Heart right ventricle (tissue), 16 donors: Measurements from ENCODE around the gene DYNLL2. TPM values are rescaled to one million over a fixed set of nuclear protein-coding genes. Genes with fewer than 3 reads are reported as not detected.

ENCODE experiments used
- ATAC-seq, 8 donors: fragments of 200-7000 bp; cut with Tn5 transposase; one replicate each; pipeline ENCODE4 v1.9.1; 2020; ENCODE audit warnings: mild to moderate bottlenecking in 8 of 8, moderate library complexity in 8 of 8, moderate number of reproducible peaks in 1 of 8
- DNase-seq, 2 donors: peaks; one replicate each; pipeline ENCODE4 v3.0.0-alpha.2; 2020
- H3K27ac ChIP-seq, 10 donors: fragments of 200-600 bp; sonication (generic) in 2 of 10; one replicate each; pipeline versions ENCODE4 v1.5.0 to v1.8.0; 2020 to 2022; ENCODE audit warnings: mild to moderate bottlenecking in 3 of 10
- H3K27me3 ChIP-seq, 7 donors: fragments of 200-600 bp; one replicate each; pipeline ENCODE4 v1.8.0; 2021 to 2022; ENCODE audit warnings: mild to moderate bottlenecking in 2 of 7
- H3K36me3 ChIP-seq, 9 donors: fragments of 200-600 bp; sonication (generic) in 1 of 9; one replicate each; pipeline versions ENCODE4 v1.5.0 to v1.8.0; 2020 to 2022; ENCODE audit warnings: mild to moderate bottlenecking in 2 of 9
- H3K4me1 ChIP-seq, 9 donors: fragments of 200-600 bp; sonication (generic) in 1 of 9; one replicate each; pipeline versions ENCODE4 v1.5.0 to v1.8.0; 2020 to 2022; ENCODE audit warnings: mild to moderate bottlenecking in 4 of 9
- H3K4me3 ChIP-seq, 10 donors: fragments of 200-600 bp; sonication (generic) in 2 of 10; one replicate each; pipeline versions ENCODE4 v1.5.0 to v1.8.0; 2020 to 2022; ENCODE audit warnings: mild to moderate bottlenecking in 7 of 10, moderate library complexity in 2 of 10
- H3K9me3 ChIP-seq, 11 donors: fragments of 200-600 bp in 10 of 11; sonication (generic) in 2 of 11; one replicate each; pipeline versions ENCODE4 v1.5.0 to v1.8.0; 2013 to 2022; ENCODE audit warnings: mild to moderate bottlenecking in 2 of 11, control low read depth in 1 of 11, moderate library complexity in 1 of 11
- WGBS, 2 donors: extraction: QIAGEN DNeasy Blood & Tissue Kit; methylation state at CpG; one replicate each; pipeline ENCODE4 v1.1.7; 2013; ENCODE audit warnings: inconsistent platforms in 1 of 2; 5-methylcytosine and 5-hydroxymethylcytosine counted together
- intact Hi-C, 10 donors: fragments of 100-400 bp; cut with DNase I; formaldehyde crosslinking; loops; one replicate each; pipeline versions ENCODE4 v1.11.1 to v1.14.2; 2022
- polyA plus RNA-seq, 2 donors: library from polyadenylated mRNA; stranded (reverse); fragments of 200-250 nt; gene quantifications; one replicate each; pipeline ENCODE4 v1.2.3, GENCODE V29; 2013
- total RNA-seq, 10 donors: library from RNA; stranded (reverse); fragmentation: NEBNext Ultra II Directional in 3 of 10; extraction: Animal tissue kit (Norgen Biotek cat#: 25700) in 3 of 10; gene quantifications; one replicate each; pipeline versions ENCODE4 v1.2.1 to v1.2.4, GENCODE V29; 2021 to 2023
- TF ChIP-seq, protein P1 (sequence below), 9 donors: fragments of 200-600 bp; sonication (generic) in 2 of 9; IDR thresholded peaks; one replicate each; pipeline versions ENCODE4 v1.5.0 to v1.8.0; 2021 to 2022; ENCODE audit warnings: antibody characterized with exemption in 9 of 9, mild to moderate bottlenecking in 5 of 9, moderate library complexity in 1 of 9
- donor health status: Arrhythmogenic right ventricular cardiomyopathy.
- donor health status: ischemic (EF 13 %, LVEDD 7.1; RV severe dilation, severe dysfunction).
- donor health status: healthy with polysubstance abuse.
- donor health status: DM: no; HTN: yes; CAD: no.
- donor health status: DM: no; HTN: no; CAD: no.
- donor health status: ischemic (EF 25% LVEDD 6.9; RV normal size, moderate dysfunction).
- donor health status: ischemic (EF 25% LVEDD 5.7; RV mildly dilated, moderate dysfunction).
- donor health status: healthy.
- donor health status: DM: yes; HTN: yes; CAD: no.
- donor health status: Ischemic cardiomyopathy.
- donor health status: ischemic (EF 35%, LVEDD 5.7; RV mildly dilated, moderate dysfunction).
- donor health status: nonischemic (EF 11% LVEDD 7.7; RV severe dilation, severe dysfunction).
- donor health status: DM: yes; HTN: yes; CAD: no.
- donor health status: PGD.
- donor health status: ischemic (EF 29% LVEDD 5.4; RV normal size, mild dysfunction).
- donor health status: nonischemic (EF 23%, LVEDD 6.1; RV moderate dilation, normal function).

The DYNLL2 gene
- total and polyA plus RNA-seq, 12 donors = 45.3 to 105 (median 79.6) TPM

DNA sequence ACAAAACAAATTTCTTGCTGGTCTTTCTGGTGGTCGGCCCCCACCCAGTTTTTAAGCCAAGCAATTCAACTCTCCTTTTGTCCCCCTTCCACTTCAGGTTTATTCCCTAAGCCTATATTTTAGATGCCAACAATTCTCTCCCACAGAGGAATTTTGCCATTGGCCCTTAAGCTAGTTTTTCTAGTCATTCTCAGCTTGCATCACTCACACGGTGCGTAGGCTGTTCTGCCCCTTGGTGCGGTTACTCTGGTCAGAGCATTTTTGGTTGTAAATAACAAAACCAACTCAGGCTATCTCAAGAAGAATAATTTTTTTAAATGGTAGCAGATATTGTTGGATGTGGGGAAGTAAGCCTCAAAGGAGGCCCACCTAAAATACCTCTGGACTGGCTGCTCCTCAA, 33.7 kb upstream of the DYNLL2 start:
- no peak for DNase-seq
- Histone ChIP-seq H3K4me1 (peaks cover 0 to 12% (median 0%) of the 10 kb centered on the region in 9 donors), H3K4me3 (no peak overlapping the region), H3K36me3 (no peaks in the 10 kb centered on the region), H3K27ac (no peak overlapping the region), H3K9me3 (no peaks in the 10 kb centered on the region), H3K27me3 (peaks cover 0 to 16% (median 0%) of the 10 kb centered on the region in 7 donors)
- no peak for ATAC-seq
- WGBS, 2 donors = 92 to 93% methylated on average over 4 of the region's 4 CpGs
- intact Hi-C loops = no loop called here
- TF ChIP-seq, protein P1, sequence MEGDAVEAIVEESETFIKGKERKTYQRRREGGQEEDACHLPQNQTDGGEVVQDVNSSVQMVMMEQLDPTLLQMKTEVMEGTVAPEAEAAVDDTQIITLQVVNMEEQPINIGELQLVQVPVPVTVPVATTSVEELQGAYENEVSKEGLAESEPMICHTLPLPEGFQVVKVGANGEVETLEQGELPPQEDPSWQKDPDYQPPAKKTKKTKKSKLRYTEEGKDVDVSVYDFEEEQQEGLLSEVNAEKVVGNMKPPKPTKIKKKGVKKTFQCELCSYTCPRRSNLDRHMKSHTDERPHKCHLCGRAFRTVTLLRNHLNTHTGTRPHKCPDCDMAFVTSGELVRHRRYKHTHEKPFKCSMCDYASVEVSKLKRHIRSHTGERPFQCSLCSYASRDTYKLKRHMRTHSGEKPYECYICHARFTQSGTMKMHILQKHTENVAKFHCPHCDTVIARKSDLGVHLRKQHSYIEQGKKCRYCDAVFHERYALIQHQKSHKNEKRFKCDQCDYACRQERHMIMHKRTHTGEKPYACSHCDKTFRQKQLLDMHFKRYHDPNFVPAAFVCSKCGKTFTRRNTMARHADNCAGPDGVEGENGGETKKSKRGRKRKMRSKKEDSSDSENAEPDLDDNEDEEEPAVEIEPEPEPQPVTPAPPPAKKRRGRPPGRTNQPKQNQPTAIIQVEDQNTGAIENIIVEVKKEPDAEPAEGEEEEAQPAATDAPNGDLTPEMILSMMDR (IDR thresholded peaks at IDR 0.05) = no peak

DNA sequence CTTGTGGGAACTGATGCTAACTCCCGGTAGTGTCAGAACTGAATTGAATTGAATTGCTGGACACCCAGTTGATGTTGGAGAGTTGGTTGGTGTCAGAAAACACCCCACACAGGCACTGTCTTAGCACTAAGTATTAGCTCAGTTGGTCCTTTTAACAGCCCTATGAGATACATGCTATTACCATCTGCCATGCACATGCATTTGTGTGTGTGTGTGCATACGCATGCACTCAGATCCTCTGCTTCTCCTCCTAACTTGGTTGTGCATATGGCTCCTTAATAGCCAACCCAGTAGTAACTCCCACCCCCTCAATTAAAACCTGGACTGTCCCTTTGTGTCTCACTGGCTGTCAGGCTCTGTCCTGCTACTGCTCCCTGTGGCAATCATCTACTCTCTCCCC, 32.3 kb upstream of the DYNLL2 start:
- Histone ChIP-seq H3K27me3 (peaks cover 0 to 16% (median 0%) of the 10 kb centered on the region in 7 donors), H3K4me1 (peaks cover 0 to 12% (median 0%) of the 10 kb centered on the region in 9 donors), H3K9me3 (no peaks in the 10 kb centered on the region), H3K4me3 (no peak overlapping the region), H3K36me3 (no peaks in the 10 kb centered on the region), H3K27ac (no peak overlapping the region)
- DNase-seq = no peak
- TF ChIP-seq, protein P1 (IDR thresholded peaks at IDR 0.05) = no peak
- ATAC-seq = no peak
- 92 to 96% methylated on average over 2 of the region's 2 CpGs for WGBS, 2 donors
- intact Hi-C loops = no loop called here

DNA sequence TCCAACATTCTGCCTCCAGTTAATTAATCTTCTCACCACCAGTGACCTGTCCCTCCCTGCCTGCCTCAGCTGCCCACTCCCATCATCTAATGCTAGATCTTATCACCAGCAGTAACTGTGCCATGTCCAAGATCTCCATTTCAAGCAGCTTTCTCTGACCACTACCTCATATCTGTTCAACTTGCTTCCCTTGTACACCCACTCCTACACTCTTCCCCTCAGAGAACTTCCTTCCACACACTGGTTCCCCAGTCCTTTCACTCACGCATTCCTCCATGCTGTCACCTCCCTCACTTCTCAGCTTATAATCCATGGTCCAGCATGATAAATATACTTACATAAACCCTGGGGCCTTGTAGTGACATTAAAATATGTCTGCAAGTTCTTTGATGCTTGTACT, 31.8 kb upstream of the DYNLL2 start:
- H3K27ac ChIP-seq = no peak overlapping the region
- TF ChIP-seq, protein P1 (IDR thresholded peaks at IDR 0.05) = no peak
- DNase-seq = no peak
- no peaks in the 10 kb centered on the region for H3K9me3 ChIP-seq
- intact Hi-C loops = no loop called here
- H3K4me3 ChIP-seq = no peak overlapping the region
- 73 to 85% methylated on average over 1 of the region's 1 CpG for WGBS, 2 donors
- H3K36me3 ChIP-seq = no peaks in the 10 kb centered on the region
- no peak for ATAC-seq
- H3K4me1 ChIP-seq = peaks cover 0 to 8% (median 0%) of the 10 kb centered on the region in 9 donors
- peaks cover 0 to 11% (median 0%) of the 10 kb centered on the region in 7 donors for H3K27me3 ChIP-seq

DNA sequence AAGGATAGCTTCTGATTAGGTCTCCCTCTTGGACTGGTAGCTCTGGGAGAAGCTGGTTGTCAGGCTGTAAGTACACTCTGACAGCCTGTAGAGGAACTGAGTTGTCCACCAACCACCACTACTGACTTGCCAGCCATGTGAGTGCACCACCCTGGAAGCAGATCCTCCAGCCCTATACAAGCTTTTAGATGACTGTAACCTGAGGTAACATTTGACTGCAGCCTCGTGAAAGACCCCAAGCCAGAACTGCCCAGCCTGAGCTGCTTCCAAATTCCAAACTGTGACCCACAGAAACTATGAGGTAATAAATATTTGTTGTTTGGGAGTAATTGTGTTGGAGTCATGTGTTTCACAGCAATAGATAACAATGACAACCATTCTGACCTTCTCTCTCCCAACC, 30.8 kb upstream of the DYNLL2 start:
- Histone ChIP-seq H3K27ac (no peak overlapping the region), H3K4me1 (no peaks in the 10 kb centered on the region), H3K9me3 (no peaks in the 10 kb centered on the region), H3K36me3 (no peaks in the 10 kb centered on the region), H3K27me3 (peaks cover 0 to 9% (median 0%) of the 10 kb centered on the region in 7 donors), H3K4me3 (no peak overlapping the region)
- 31 to 71% methylated on average over 1 of the region's 1 CpG for WGBS, 2 donors
- ATAC-seq = peak in 2 of 8 donors; percentile 41 to 50
- no peak for DNase-seq
- intact Hi-C loops = no loop called here
- TF ChIP-seq, protein P1 (IDR thresholded peaks at IDR 0.05) = no peak
